ENCODE results near the gene FIZ1.

FIZ1 gene

DNA sequence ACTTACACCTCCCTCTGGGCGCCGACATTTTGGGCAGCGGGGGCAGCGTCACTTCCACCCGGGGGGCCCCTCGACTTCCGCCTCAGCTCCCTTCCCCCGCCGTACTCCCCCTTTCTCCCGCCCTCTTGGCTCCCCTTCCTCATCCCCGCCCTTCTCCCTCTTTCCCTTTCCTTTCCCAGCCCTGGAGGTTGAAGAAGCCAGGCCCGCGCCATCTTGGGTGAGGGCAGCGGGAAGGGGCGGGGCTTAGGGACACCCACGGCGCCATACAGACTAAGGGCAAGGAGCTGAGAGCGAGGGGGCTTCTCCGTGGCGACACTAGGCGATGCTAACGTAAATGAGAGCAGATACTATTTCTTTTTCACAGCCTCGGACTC lies at the start of gene FIZ1:
Gene FIZ1 (minus strand): TSS at position 50 of the 374 bp plus-strand sequence. CDS start 1,652 bp downstream, outside the sequence.
- peak; percentile 95 for DNase-seq

GRCh38 chr19:55648585-55649267 lies 49.4 kb upstream of the FIZ1 start:
- no peak for DNase-seq

DNA sequence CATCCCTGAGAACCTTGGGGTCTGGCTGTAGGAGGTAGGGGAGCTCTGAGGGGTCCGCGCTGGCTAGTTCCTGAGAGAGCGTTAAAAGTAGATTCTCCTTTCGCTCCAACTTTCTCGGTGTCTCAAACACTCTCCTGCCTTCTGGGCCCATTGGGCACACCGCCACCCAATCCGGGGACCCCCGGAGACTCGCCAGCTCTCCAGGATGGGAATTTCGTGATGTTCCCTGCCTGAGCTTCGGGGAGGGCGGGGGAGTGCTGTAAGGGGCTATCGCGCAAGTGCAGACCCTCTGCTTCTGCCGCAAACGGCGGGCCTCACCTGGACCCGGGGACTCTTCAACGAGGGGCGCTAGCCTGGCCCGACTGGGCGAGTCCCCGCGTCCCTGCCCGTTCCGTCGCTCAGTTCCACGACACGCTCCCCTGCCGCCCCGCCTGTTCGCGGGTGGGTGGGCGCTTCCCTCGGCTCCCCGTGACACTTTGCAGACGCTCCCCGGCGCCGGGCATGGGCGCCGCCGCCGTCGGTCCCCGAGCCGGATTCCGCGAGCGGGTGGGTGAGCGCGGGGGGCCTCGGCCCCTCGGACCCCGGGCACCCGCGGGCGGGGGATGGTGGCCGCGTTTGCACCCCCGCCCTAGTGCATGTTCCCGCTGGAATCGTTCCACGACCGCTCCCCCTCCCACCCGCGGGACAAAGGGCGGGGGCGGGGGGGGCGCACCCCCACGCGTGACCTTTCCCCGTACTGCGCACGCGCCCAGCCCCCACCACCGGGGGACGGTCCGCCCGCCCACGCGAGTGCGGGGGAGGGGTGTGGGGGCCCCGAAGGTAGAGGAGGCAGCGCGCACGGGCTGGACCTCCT lies 48.6 kb upstream of the FIZ1 start, which contains the start of gene CCDC106:
Gene CCDC106 (plus strand): TSS at position 481 of the 853 bp plus-strand sequence. CDS start 835 bp downstream, outside the sequence.
- DNase-seq, result peak; percentile 53

DNA sequence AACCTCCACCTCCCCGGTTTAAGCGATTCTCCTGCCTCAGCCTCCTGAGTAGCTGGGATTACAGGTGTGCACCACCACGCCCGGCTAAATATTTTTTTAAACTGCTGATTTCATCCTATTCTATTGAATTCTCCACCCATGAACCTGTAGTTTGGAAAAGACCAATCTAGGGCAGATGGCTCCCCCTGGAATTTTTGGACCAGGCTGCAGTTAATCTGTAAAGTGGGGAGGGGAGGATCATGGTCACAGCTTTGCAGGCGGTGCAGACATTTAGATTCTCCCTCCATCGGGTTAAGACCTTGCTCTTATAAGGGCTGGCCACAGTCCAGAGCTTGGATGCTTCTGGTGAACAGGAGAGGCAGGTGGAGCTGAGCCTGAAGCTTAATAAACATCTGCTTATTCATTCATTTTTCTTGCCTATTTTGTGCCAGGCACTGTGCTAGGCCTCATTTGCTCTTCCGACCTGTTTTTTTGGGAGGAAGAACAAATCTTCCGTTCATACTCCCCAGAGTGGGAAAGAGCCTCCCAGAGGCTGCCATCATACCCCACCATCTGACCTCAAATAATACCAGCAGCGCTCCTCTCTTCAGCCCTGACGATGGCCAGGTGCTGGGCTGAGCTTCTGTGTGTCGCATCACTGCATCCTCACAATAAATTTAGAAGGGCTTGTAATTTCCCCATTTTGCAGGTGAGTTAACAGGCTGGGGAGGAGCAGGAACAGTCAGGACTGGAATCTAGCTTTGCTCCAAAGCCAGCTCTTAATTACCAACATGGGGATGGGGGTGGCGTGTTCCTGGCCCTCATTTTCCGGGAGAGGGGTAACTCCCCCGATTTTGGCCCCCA lies 47.8 kb upstream of the FIZ1 start:
- DNase-seq, result no peak

- no peak for DNase-seq
These were observed 46.2 kb upstream of the FIZ1 start for GRCh38 chr19:55645512-55645881.

DNA sequence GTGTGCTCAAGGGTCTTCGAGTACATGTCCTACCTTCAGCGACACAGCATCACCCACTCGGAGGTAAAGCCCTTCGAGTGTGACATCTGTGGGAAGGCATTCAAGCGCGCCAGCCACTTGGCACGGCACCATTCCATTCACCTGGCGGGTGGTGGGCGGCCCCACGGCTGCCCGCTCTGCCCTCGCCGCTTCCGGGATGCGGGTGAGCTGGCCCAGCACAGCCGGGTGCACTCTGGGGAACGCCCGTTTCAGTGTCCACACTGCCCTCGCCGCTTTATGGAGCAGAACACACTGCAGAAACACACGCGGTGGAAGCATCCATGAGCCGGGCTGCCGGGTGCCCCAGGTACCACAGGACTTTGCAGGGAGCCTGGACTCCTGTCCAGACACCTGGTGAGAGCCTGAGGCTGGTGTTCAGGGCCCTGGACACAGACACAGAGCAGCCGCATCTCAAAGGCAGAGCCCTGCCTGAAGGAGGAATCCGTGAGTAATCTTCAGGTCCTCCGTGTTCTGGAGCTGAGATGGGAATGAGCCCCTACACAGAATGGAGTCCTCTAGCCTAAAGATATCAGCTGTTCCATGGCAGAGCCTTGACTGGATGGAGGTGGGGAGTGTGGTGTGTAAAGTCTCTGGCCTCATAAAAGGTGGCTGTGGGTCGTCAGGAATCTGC lies 45.7 kb upstream of the FIZ1 start:
- DNase-seq, result no peak

DNA sequence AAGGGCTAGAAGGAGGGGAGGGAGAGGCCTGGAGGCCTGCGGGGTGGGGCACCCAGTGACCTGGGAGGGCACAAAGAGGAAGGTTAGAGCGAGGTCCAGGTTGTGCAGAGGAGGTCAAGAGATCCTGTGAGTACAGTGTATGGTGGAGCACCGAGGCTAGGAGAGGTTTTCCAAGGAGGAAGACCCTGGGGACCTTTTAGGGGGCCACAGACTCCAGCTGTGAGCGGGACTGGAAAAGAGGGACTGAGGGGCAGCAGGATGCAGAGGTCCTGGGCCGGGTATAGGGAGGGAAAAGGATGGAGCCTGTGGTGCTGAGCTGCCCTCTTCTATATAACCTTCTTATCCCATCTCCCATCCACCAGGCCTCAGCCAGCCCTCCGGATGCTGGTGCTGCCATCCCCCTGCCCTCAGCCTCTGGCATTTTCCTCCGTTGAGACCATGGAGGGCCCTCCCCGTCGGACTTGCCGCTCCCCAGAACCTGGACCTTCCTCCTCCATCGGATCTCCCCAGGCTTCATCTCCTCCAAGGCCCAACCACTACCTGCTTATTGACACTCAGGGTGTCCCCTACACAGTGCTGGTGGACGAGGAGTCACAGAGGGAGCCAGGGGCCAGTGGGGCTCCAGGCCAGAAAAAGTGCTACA lies 45.0 kb upstream of the FIZ1 start:
- DNase-seq, result no peak

GRCh38 chr19:55643887-55644176 lies 44.5 kb upstream of the FIZ1 start:
- no peak for DNase-seq

- peak; percentile 86 for DNase-seq
These were observed 43.9 kb upstream of the FIZ1 start, which contains the start of gene ZNF581 for GRCh38 chr19:55643003-55643886. Gene ZNF581 (plus strand): TSS chr19:55643649. CDS start chr19:55644572, 923 bp downstream.

GRCh38 chr19:55642153-55643002 lies 43.1 kb upstream of the FIZ1 start:
- DNase-seq, result no peak

DNA sequence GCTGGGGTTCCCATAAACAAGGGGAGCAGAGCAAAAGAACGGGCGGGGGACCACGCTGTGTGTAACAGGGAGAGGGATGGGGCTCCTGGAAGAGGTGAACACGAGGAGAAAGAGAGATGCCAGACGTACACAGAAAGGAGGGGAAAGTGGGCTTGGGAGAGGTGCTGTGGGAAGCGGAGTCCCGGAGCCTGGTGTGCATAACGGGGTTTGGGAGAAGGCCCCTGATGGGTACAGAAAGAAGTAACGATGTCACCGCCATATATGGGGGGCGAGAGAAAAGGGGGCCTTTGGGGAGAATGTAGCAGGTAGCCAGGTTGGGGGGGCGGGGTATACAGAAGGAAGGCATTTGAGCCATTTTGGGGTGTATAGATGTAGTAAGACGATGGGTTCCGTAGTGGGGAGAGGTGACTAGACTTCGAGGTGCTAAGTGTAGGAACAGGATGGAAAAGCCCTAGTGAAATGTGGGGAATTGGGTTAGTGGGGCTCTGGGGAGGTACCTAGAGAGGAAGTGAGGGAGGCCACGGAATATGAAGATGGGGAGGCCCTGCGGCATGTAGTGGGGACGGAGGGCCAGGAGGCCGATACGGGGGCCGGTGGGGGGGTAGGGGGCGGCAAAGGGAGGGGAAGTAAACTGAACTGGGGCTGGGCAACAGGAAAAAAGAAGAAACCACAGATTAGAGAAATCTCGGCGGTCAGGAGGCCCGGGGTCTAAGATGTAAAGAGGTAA lies 42.3 kb upstream of the FIZ1 start:
- DNase-seq, result no peak

DNA sequence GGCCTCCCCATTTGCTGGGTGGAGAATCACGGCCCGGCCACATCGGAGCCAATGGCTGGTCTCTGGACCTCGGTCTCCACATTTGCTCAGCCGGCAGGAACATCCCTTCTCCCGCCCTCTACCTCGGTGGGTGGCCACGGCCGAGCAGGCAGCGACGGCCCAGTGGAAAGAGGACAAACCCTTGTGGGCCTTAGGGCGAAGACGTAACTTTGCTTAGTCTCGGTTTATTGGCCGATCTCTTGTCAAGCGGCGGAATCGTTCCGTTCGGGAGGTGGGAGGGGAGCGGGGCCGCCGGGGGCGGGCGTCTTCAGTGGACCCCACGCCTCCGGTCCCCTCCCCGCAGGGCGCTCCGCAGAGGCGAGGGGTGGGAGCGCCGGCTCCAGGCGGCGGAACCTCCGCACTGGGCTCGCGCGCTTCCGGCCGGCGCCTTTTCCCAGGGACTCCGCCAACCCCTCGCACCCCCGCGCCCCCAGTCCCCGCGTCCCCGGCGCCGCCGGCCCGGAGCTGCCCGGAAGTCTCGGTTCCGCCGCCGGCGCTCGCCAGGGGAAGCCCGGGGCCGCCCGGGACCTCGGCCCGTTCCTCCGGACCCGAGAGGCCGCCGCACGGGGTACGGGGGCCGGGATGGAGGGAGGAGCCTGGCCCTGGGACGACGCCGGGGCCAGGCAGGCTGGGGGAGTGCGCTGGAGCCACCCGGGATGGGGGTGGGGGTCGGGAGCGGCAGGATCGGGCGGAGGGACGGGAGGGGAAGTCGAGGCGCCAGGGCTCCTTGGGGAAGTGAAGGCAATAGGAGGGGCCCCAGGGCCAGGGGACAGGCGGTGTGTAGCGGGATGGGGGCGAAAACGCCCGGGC lies 41.5 kb upstream of the FIZ1 start, which contains the start of gene ZNF580:
Gene ZNF580 (plus strand): TSS at position 426 of the 849 bp plus-strand sequence. CDS start 1,507 bp downstream, outside the sequence.
- DNase-seq, result peak; percentile 73

GRCh38 chr19:55640043-55640576 lies 40.8 kb upstream of the FIZ1 start:
- peak; percentile 74 for DNase-seq

DNA sequence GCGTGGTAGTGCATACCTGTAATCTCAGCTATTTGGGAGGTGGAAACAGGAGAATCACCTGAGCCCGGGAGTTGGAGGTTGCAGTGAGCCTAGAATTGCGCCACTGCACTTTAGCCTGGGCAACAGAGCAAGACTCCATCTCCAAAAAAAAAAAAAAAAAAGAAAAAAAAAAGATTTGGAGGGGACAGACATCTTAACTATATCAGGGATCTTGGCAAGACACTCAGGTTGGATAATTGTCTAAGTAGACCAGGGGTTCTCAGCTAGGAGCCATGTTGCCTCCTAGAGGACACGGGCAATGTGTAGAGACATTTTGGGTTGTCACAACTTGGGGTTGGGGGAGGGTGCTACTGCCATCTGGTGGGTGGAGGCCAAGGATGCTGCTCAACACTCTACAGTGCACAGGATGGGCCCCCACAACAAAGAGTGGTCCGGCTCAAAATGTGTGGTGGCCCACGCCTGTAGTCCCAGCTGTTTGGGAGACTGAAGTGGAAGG lies 39.6 kb upstream of the FIZ1 start:
- peak; percentile 61 for DNase-seq

DNA sequence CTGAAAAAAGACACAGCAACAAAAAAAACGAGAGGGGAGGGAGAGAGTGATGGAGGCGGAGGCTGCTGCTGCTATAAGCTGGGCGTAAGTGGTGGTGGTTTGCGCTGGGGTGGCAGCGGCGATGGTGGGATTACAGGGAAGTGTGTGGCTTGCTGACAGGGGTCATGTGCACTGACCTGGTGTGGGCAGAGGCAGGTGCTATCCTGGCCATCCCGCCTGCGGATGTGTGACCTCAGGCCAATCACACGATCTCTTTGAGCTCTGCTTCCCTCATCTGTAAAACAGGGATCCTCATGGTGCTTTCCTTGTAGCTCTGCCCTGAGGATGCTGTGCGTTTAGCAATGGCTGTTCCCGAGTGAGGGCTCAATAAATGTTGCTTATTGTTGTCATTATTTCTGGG lies 38.2 kb upstream of the FIZ1 start:
- no peak for DNase-seq

GRCh38 chr19:55636723-55637122 lies 37.4 kb upstream of the FIZ1 start:
- no peak for DNase-seq

- DNase-seq, result no peak
These were observed 36.6 kb upstream of the FIZ1 start for GRCh38 chr19:55635856-55636440.
